Erythroblast (primary cell): ENCODE data around the gene ECE1.
"Not testable (repeated sequence)": the region's sequence is repeated elsewhere in the genome, so short reads cannot be mapped to it uniquely, and the experiment has no call there.

ENCODE experiments used
- DNase-seq, 2 experiments: peaks; one replicate each; lab custom pipeline; 2025; lab: John Stamatoyannopoulos, UW
- GATA1 ChIP-seq: IDR thresholded peaks from 2 replicates; pipeline ENCODE4 v1.6.1; 2011; ENCODE audit warnings: low read depth, mild to moderate bottlenecking, control low read depth, low read length, moderate library complexity
- POLR2A ChIP-seq: IDR thresholded peaks from 2 replicates; pipeline ENCODE4 v1.6.1; 2011; ENCODE audit warnings: mild to moderate bottlenecking, low read length

ECE1 gene

DNA sequence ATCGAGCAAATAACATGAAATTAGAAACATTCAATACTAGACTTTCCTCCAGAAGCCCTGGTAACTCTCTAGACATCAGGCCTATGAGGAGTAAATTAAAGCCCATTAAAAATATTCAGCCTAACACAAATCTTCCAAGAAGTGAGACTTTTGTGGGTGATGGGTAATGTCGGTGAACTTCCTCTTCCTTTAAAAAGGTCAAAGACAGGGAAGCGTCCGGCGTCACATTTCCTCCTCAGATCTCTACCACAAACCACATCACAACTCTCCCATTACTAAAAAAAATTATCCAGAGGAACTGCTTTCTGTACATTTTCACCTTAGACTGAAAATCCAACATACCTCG lies 115.0 kb downstream of the ECE1 start:
- TF ChIP-seq POLR2A (no peak), GATA1 (no peak)
- DNase-seq, result peak in 1 of 2 experiments; percentile 33

DNA sequence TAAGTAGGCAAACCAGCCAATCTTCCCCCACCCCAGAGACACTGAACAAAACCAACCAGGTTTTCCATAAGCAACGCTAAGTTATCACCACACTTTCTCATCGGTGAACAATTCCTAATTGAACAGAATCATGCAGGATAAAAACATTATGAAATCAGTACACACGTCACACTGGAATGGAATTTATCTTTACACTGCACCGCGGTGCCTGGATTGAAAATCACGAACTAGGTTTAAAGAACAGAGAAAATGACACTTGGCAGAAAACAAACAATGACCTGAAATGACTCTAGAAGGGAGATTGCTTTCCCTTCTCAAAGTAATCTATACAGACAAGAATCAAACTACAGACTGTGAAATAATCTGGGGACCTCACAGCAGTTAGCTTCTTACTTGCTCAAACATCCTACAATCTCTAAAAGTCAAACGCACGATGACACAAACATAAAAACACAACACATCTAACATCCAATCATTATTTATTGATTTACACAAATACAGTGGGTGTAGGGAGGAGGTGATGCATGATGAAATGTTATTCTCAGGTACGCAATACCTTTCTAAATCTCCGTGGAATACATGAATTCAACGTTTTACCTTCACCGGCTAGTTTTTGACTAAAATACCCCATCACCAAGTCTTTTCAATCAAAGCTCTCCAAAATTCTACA lies 115.5 kb downstream of the ECE1 start:
- no peak for DNase-seq

GRCh38 chr1:21174230-21174629 lies 116.0 kb downstream of the ECE1 start:
- TF ChIP-seq POLR2A, result no peak
- no peak for DNase-seq

More for the DNA sequence above, 115.5 kb downstream of the ECE1 start:
- no peak for TF ChIP-seq POLR2A
- TF ChIP-seq GATA1, result no peak

- DNase-seq, result not testable (repeated sequence)
Observed at GRCh38 chr1:21173096-21173495, 117.2 kb downstream of the ECE1 start.

DNA sequence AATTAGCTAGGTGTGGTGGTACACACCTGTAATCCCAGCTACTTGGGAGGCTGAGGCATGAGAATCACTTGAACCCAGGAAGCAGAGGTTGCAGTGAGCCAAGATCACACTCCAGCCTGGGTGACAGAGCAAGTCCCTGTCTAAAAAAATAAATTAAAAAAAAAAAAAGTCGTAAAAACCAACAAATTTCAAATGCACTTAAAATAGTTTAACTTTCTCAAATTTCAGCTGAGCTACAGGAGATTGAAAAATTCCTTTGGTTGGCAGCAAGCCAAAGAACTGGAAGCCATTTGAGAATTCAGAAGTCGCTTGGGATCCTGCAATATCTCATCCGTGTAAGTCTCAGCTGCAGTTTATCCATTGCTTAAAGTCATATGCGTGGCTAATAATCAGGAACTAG lies 119.4 kb downstream of the ECE1 start:
- DNase-seq, result not testable (repeated sequence)

DNA sequence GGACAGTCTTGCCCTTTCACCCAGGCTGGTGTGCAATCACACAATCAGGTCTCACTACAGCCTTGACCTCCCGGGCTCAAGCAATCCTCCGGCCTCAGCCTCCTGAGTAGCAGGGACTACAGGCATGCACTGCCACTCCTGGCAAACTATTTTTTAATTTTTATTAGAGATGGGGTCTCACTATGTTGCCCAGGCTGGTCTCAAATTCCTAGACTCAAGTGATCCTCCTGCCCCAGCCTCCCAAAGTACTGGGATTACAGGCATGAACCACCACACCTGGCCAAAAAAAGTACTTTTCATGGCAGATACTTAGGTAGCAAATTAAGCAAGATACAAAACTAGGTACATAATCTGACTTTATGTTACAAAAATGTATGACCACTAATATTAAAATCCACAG lies 121.8 kb downstream of the ECE1 start:
- DNase-seq, result no peak
- TF ChIP-seq GATA1 (no peak), POLR2A (no peak)
